Measurements from ENCODE around the gene PTPRT.

The PTPRT gene

DNA sequence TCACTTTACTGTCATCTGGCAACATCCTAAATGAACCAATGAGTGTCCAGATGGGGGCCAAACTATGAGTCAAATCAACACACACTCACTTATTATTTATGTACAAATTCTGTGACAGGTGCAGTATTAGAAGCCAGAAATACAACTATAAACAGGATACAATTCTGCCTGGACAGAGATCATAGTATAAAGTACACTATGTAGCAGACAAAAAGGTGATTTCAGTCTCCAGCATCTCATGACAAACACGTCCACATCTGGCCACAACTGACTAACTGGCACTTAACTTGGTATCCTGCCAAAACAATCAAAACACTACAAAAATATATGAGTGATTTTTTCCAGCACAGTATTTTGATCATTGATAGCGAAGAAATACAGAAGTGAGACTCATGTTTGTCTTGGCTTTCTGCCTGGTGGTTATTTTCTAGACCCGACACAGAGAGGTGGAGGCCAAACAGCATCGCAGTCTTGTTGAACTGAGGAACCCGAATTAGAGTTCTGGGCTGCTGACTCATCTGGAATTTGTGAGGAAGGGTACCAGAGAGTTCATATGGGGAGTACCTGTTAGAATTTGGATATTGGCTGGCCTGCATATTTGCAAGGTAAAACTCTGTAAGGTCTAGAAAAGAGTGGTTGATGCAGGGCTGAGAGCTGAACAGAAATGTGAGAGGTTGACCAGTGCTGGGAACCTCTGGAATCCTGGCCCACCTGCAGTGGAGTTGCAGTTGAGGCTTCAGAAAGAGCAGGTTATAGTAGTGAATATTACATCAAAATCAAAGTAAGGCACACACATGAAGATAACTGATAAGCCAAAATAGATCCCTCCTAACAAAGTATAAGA lies 475.2 kb downstream of the PTPRT start:
- peak; percentile 11 for DNase-seq (ENCODE audit: low spot score)

DNA sequence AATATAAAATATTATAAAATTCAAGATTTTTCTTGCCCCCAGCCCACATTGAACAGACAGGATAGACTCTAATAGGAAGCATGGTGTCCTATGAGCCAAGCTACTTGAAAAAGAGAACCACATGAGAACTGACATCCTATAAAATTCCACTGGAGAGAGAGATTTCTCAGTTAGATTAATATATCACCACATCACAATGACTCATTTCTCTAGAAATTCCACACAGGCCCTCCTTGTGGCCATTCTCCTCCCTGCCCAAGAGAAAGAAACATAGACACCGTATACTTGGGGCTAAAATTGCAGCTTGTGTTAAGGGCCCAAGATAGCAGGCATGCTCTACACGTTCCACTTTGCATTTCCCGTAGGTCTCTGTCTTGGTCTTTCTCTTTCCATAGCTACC lies 481.4 kb downstream of the PTPRT start:
- no peak for DNase-seq (ENCODE audit: low spot score)

DNA sequence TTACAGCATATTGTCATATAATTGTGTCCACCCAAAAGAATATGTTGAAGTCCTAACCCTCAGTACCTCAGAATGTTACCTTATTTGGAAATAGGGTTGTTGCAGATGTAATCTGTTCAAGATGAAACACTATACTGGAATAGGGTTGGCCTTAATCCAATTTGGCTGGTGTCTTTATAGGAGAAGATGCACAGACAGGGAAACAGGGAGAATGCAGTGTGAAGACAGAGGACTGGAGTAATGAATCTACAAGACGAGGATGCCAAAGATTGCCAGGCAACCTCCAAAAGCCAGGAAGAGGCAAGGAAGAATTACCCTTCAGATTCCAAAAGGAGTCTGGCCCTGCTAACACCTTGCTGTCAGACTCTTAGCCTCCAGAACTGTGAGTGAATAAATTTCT lies 482.9 kb downstream of the PTPRT start:
- no peak for DNase-seq (ENCODE audit: low spot score)

DNA sequence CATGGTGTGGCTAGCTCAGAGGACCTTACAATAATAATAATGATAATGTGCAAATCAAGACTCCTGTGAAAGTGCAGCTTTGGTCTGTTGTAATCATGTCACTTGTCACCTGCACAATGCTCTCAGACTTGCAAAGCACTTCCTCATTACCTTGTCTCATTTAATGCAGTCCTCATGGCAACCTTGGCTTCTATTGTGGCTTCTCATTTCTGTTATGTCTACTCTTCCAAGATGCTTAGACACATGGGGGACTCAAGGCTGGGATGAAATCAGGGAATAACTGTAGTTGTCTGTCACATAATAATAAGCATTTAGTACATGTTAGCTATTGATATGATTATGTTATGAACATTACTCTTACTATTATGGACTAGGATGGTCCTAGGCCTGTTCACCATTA lies 484.2 kb downstream of the PTPRT start:
- no peak for DNase-seq (ENCODE audit: low spot score)

DNA sequence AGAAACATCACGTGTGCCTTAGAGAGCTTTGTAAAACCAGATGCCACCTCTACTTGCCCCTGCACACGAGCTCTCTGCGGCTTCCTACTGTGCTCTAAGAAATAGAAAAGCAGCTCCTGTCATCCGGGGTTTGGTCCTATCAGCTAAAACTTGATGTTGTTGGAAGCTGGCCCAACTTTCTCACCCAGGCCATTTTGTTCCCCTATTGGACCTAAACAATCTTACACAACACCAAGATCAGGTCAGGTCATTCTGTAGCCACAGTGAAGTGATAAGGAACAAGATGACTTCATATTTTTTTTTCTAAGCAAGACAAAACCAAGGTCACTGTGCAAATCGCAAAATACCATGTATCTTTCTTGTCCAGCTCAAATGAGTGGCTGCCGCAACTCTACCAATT lies 486.0 kb downstream of the PTPRT start:
- DNase-seq (ENCODE audit: low spot score): no peak

DNA sequence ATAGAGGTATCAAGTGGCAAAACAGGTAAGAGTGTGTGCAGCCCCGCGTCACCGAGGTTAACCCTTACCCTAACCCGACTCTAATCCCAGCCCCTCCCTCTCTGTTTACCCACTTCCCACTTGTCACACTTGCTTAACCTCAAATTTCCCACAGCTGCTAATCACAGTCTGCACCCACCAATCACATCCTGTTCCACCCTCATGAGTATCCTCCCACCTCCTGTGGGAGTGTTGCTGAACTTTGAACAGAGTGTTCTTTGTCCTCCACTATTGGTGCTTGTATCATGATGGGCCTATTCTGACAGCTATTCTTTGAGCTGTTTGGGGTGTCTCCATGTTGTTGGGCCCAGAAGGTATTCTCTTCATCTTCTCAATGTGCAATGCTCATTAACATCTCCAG lies 487.8 kb downstream of the PTPRT start:
- DNase-seq (ENCODE audit: low spot score): no peak

DNA sequence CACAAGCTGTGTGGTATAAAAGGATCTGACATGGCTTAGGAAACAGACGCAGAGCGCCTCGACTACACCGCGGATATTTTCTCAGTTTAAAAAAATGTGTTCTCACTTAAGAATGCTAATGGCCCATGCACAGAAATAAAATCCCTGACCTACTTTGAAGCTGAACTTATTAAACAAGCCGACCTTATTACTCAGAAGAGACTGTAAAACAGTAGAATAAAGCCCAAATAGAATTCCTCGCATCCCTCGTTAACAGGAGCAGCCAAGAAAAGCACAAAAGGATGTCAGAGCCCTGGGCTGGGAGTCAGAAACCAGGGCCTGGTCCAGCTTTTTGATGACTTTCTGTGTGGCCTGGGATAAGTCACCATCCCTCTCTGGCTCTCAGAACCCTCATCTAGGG lies 489.3 kb downstream of the PTPRT start:
- no peak for DNase-seq (ENCODE audit: low spot score)

DNA sequence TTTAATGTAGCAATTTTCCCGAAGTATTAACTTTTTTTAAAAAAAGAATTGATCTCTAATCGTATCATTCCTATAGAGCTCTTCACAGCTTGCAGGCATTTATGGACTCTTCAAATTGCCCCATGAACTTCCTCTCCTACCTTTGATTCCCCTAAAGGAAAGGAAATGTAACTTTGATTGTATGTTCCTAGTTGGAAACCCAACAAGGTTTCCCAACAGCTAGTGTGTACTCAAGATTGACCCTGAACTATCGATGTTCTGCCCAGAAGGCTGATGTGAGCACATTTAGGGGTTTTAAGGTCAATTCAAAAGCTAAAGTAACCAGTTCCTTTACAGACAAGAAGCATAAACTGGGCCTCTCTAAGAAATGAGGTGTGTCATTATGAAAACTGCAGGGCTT lies 491.7 kb downstream of the PTPRT start:
- DNase-seq (ENCODE audit: low spot score): no peak

DNA sequence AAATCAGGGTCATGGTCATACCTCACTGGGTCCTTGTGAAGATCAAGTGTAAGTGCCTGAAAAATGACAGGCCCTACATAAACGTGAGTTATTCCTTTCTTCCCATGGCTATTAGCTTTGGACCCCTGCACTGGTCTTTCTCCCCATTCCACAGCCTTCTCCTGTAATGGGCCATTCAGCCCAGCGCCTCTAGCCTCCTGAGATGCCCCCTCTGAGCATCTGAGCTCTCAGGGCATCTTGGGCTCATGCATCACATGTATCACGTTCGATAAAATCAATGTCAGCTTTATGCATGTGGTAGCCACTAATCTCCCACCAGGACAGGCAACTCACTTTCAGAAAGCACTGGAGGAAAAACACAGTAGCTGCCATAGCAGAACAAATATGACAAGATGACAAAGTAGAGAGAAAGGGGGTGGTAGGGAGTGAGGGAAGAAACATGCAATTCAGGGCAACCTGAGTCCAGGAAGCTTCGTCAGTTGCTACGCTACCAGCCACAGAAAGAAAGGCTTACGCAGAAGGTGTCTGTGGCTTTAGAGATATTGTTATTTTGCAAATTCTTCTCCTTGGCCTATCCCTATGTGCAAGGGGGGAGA lies 498.8 kb downstream of the PTPRT start:
- DNase-seq (ENCODE audit: low spot score): no peak

DNA sequence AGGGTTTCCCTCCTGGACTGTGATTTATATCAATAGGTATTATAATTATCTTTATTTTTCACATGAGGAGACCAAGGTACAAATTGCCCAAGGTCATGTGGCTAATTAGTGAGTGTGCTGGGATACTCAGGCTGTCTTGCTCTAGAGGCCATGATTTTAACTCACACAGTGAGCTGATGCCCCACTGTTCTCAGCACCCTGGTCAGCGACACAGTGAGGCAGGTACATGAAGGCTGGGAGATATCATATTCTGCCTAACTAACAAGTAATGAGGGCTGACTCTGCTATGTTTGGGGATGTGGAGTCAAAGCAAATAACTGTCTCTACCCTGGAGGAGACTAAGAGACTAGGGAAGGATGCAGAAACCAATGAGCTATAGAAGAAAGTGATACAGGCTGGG lies 501.1 kb downstream of the PTPRT start:
- no peak for DNase-seq (ENCODE audit: low spot score)

DNA sequence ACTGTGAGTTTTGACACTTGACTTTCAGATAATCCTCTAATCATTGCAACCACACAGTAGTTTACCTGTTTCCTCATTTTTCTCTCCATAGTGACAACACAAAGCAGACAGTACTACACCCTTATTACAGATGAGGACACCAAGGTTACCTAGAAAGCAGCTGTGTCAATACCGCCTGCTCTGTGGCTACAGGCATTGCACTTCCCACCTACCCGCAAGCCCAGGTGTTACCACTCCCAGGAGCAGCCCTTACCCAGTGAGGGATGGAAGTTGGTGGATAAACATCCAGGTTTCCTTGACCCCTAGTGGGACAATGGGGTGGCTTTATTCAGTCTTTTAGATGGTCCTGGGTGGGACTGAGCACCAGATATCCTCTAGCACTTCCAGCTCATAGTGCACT lies 503.6 kb downstream of the PTPRT start:
- DNase-seq (ENCODE audit: low spot score): no peak

DNA sequence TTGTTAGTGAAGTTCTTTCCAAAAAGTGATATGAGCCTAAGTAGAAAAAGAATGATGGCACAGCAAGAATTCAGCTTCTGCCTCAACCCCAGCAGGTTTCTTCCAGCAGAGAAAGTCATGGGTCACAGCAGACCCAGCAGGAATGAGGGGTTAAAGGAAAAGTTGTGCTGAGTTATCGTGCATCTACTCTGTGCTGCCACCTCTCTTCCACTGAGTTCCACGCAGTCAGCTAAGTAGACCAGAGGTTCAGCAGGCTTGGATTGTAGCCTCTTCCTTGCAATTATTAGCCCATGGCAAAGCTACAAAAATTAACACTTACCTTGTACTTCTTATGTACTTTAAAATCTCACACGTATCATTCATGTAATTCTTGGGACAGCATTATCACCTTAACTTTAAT lies 510.8 kb downstream of the PTPRT start:
- DNase-seq (ENCODE audit: low spot score): no peak

DNA sequence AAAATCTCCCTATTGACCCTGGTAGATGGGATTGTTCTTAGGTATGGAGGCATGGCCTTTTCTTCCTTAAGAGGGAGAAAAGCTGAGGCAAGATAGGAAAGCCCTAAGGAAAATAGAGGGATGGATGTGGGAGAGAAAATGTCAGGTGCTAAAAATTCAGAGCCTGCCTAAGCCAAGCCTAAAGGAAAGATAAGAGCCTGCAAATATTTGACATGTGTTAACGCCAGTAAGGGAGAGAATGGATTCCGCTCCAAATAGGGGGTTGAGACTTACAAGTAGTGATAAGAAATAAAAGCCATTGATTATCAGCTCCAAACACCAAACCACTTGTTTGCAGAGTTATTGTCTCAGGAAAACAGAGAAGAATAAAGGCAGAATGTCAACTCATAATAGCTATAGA lies 533.6 kb downstream of the PTPRT start:
- no peak for DNase-seq (ENCODE audit: low spot score)

DNA sequence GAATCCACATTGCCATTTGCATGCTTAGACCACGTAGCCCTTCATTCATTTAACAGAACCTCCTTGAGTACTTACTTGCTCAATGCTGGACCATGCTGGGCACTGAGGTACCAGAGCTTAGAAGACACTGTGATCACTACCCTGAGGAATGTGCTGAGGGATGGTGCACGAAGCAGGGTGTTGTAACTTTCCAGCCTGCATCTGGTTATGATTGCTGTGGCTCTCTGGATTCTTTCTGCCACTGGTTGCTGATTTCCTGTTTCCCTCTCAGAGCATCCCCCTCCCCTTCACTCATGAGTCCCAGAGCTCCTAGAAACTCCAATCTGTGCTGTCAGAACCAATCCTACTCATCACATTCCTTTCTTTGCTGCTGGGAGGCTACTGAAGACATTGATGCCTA lies 537.4 kb downstream of the PTPRT start:
- DNase-seq (ENCODE audit: low spot score): no peak

DNA sequence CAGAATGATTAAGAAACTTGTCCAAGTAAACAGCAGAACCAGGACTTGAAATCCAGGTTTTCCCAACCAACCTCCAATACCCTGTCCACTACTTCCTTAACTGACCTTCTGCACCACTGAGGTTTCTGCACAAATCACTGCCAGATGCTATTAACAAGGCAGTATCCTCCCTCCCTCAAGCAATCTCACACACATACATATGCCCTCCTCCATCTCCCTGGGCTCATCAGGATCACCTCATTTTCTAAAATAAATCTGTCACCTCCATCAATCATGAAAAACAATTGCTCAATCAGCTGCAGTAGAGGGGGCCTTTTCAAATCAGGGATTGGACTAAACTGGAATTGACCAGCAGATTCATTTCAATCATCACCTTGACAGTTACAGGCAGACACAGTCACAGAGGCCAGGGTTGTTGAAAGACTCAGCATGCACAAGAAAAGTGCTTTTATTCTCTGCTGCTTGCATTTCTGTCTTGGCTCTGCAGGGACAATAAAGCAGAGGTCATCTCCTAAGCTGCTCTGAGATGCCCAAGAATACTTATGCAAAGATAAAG lies 539.4 kb downstream of the PTPRT start:
- DNase-seq (ENCODE audit: low spot score): no peak

DNA sequence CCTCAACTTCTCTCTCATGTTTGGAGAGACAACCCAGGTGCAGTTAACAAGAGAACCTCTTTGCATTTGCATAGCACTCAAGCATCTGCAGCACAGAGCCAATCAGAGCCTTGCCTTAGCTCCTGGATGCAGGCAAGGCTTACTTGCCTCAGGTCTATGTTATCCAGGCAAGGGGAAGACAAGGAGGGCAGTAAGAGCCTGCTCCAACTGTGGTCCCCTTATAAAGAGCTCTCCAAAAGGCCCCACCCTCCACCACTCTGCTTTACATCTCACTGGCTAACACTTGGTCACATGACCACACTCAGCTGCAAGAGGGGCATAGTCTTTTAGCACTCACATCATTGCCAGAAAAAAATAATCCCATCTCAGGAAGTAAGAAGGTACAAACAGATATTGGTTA lies 540.0 kb downstream of the PTPRT start:
- DNase-seq (ENCODE audit: low spot score): no peak

DNA sequence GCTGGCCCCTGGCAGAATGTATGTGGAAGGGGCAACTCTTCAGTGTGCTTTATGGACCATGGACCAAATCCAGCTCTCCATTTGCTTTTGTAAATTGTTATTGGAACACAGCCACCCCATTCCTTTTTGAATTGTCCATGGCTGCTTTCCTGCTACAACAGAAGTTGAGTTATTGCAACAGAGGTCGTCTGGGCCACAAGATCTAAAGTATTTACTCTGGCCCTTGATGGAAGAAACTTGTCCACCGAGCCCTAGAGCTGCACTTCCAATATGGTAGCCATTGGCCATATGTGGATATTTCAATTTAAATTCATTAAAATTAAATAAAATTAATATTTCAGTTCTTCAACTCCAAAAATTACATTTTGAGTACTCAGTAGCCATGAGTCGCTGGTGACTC lies 543.5 kb downstream of the PTPRT start:
- no peak for DNase-seq (ENCODE audit: low spot score)

DNA sequence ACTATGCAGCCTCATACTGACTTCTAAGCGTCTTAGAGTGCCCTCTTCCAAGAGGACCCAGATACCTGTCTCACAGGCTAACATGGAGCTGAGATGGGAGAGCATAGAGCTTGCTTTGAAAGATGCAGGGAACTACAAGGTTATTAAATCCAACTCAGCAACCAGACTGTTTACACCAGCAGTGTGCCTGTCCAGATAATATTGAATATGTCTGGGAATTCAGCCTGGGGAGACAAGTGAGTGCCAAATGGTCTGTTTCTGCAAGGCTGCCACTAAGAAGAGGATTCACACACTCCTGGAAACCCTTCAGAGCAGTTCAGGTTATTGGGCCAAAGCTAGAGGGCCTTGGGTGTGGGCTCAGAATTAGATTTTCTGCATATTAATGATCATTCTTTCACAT lies 547.8 kb downstream of the PTPRT start:
- no peak for DNase-seq (ENCODE audit: low spot score)

DNA sequence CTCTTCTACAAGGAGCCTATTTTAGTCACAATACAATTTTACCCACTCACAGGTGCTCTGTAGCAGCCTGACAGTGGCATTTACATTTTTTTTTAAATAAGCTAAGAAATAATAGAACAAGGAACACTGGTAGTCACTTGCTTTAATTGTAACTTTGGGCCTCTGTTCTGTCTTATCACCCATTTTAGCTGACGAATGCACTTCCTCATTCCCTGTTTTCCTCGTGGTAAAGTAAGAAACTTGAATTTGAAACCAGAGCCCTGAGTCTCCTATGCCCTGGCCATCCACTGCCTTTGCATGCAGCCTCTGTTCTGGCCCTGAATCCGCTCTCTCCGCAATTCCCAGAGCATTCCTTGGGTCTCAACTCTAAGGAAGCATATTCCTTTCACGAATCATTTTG lies 550.6 kb downstream of the PTPRT start:
- no peak for DNase-seq (ENCODE audit: low spot score)

DNA sequence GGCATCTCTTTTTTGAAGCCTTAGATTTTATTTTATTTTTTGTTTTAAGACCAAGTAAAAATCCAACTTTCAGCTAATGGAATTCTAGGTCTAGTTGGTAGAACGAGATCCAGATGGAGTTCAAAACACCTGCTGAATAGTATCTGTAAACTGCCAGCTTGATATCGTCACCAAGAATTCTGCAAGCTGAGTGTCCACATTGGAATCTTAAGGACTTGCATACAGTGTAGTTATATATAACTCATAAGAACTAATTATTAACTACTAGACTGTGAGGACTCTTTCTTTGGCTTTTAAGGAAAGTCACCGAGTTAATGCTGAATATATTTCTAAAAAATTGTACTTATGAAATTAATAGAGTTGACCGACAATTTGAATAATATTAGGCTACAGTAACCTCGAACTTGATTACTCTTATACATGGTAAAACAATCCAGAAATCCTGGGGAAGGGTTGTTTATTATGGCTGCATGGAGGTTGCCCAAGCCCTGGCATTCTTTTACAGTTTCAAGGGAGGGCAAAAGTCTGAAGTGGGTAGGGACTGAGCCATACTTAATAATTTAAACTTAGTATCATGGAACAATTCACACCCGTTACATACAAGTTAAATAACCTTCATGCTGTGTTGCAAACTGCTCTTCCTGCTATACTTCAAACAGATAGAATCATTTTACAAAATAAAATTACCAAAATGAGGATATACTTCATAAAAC lies 553.9 kb downstream of the PTPRT start:
- no peak for DNase-seq (ENCODE audit: low spot score)

DNA sequence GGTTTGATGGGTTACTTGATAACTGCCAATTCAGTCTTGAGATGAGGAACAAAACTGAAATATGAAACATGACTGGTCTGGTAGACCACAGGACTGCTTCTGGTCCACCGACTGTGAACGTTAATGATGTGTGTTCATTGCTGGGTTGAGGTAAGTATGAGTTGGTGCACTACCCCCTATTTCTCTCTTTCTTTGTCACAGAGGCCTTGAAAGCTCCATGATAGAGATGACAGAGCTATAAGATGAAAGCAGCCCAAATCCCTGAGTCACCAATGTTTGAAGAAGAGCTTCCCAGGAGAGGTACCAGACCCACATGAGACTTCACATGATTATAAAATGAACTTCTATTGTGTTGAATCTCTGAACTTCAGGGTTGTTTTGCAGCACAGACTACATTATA lies 555.5 kb downstream of the PTPRT start:
- DNase-seq (ENCODE audit: low spot score): no peak

DNA sequence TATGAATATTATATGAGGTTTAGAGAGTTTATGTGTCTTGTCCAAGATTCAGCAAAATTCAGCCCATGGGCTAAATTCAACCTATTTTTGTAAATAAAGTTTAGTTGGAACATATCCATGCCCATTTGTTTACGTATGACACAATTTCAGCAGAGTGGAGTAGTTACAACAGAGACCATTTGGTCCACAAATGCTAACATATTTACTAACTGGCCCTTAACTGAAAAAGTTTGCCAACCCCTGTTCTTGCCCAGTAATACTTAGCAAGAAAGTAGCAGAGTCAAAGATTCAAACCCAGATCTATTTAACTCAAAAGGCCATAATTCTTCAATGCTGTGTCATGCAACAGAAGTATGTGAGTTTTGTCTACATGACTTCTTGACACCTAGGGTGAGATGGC lies 561.0 kb downstream of the PTPRT start:
- no peak for DNase-seq (ENCODE audit: low spot score)

DNA sequence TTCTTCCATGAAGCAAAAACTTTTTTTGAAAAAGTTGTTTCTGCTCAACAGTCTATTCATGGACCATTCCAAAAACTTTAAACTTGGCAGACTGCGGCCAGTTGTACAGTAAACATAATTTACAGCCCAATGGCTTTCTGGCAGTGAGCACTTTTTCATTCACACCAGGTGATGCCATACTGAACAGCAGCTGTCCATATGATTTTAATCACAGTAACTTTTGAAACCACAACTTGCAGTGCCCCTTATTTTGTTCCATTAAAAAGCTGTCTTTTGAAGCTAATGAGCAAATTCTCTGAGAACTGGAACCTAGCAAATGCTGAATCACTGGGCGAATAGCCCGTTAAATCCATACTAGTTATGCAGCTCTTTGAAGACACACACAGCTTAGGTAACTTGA lies 576.6 kb downstream of the PTPRT start:
- no peak for DNase-seq (ENCODE audit: low spot score)

All from Ammon's horn (tissue), 1 donor.